Hepatic stellate cell (primary cell): ENCODE measurements around the gene CGB5.
A peak's percentile ranks its signal among the peaks of the same experiment; 100 is the strongest.
"Not testable (repeated sequence)": the region's sequence is repeated elsewhere in the genome, so short reads cannot be mapped to it uniquely, and the experiment has no call there.

Experiments
- DNase-seq: peaks from one replicate; pipeline ENCODE4 v3.0.0; 2011; ENCODE audit warnings: low spot score

CGB5 gene

GRCh38 chr19:49020931-49021895, 22.4 kb upstream of the CGB5 start:
- no peak for DNase-seq

- DNase-seq: no peak
Measured at GRCh38 chr19:49022116-49022515, 21.5 kb upstream of the CGB5 start.

GRCh38 chr19:49024233-49024632, 19.4 kb upstream of the CGB5 start, which contains the start of gene CGB3:
CGB3 (minus strand) TSS chr19:49024333; CDS start chr19:49023971, 362 bp downstream.
- DNase-seq: not testable (repeated sequence)

- not testable (repeated sequence) for DNase-seq
Measured at GRCh38 chr19:49025088-49025487, 18.6 kb upstream of the CGB5 start.

- DNase-seq: not testable (repeated sequence)
Measured at GRCh38 chr19:49025599-49025998, 18.0 kb upstream of the CGB5 start.

GRCh38 chr19:49028686-49029085, 15.0 kb upstream of the CGB5 start:
- not testable (repeated sequence) for DNase-seq

- DNase-seq: not testable (repeated sequence)
Measured at GRCh38 chr19:49029749-49030148, 13.9 kb upstream of the CGB5 start.

- DNase-seq: not testable (repeated sequence)
Measured at GRCh38 chr19:49030323-49030722, 13.3 kb upstream of the CGB5 start.

GRCh38 chr19:49031642-49032301, 11.9 kb upstream of the CGB5 start, which contains the start of gene CGB2:
CGB2 (plus strand) TSS chr19:49031890; CDS start chr19:49032096, 206 bp downstream.
- DNase-seq: not testable (repeated sequence)

GRCh38 chr19:49036815-49037214, 6.8 kb upstream of the CGB5 start, which contains the start of gene CGB1:
CGB1 (minus strand) TSS chr19:49036895; CDS start chr19:49036711, 184 bp downstream.
- not testable (repeated sequence) for DNase-seq

GRCh38 chr19:49038111-49038510, 5.5 kb upstream of the CGB5 start:
- DNase-seq: not testable (repeated sequence)

- peak; percentile 69 for DNase-seq
Measured at GRCh38 chr19:49038557-49039276, 4.9 kb upstream of the CGB5 start.

GRCh38 chr19:49039736-49040135, 3.9 kb upstream of the CGB5 start:
- DNase-seq: not testable (repeated sequence)

- DNase-seq: no peak
Measured at GRCh38 chr19:49042177-49042576, 1.5 kb upstream of the CGB5 start.

GRCh38 chr19:49042666-49043065, 982 bp upstream of the CGB5 start:
- not testable (repeated sequence) for DNase-seq

- DNase-seq: not testable (repeated sequence)
Measured at GRCh38 chr19:49049011-49049410, 5.4 kb downstream of the CGB5 start, which contains the start of gene CGB8. CGB8 (minus strand) TSS chr19:49049111; CDS start chr19:49048739, 372 bp downstream.

GRCh38 chr19:49049834-49050233, 6.2 kb downstream of the CGB5 start:
- not testable (repeated sequence) for DNase-seq

- DNase-seq: peak; percentile 73
Measured at GRCh38 chr19:49050376-49051033, 6.9 kb downstream of the CGB5 start.

GRCh38 chr19:49056101-49056901, 12.7 kb downstream of the CGB5 start:
- peak; percentile 93 for DNase-seq

GRCh38 chr19:49056902-49057596, 13.4 kb downstream of the CGB5 start:
- not testable (repeated sequence) for DNase-seq
